ENCODE measurements around the gene ABCC2. TPM values are rescaled to one million over a fixed set of nuclear protein-coding genes. Genes with fewer than 3 reads are reported as not detected.

Gene ABCC2
- total RNA-seq, 2 donors from 2014 or later = 0.22 to 0.40 TPM

- Histone ChIP-seq H3K9me3 (ENCODE audit: control insufficient read depth, low read length) (peaks cover 28% of the 10 kb centered on the region), H3K36me3 (ENCODE audit: control insufficient read depth, insufficient read depth, low read length) (peaks cover 85% of the 10 kb centered on the region), H3K4me1 (ENCODE audit: control insufficient read depth, insufficient read depth, low read length) (no peaks in the 10 kb centered on the region), H3K27ac (ENCODE audit: low read depth, low read length) (no peak overlapping the region), H3K9ac (ENCODE audit: extremely low read depth, low read length, poor library complexity, severe bottlenecking) (no peak overlapping the region), H3K4me3 (ENCODE audit: low read length) (no peak overlapping the region), H3K27me3 (ENCODE audit: control insufficient read depth, insufficient read depth, low read length, poor library complexity, severe bottlenecking) (no peaks in the 10 kb centered on the region)
- Mint-ChIP-seq H3K36me3 (ENCODE audit: low read depth) (peaks cover 78% of the 10 kb centered on the region), H3K27me3 (ENCODE audit: insufficient read depth) (no peaks in the 10 kb centered on the region), H3K27ac (no peak overlapping the region), H3K4me3 (no peak overlapping the region), H3K9me3 (peaks cover 13% of the 10 kb centered on the region), H3K4me1 (no peaks in the 10 kb centered on the region)
- no peak for DNase-seq
- TF ChIP-seq CTCF (conservative IDR thresholded peaks at IDR 0.05) = no peak
- WGBS, 2 experiments (ENCODE audit: insufficient coverage in 1 of 2, insufficient read length in 1 of 2) = no CpG with 5 or more reads among the region's 2 CpGs
These were observed 42.2 kb upstream of the ABCC2 start for GRCh38 chr10:99740260-99740659.

- peaks cover 13% of the 10 kb centered on the region for H3K9me3 Mint-ChIP-seq
- no peaks in the 10 kb centered on the region for H3K4me1 Mint-ChIP-seq
- Histone ChIP-seq H3K4me3 (ENCODE audit: low read length) (no peak overlapping the region), H3K36me3 (ENCODE audit: control insufficient read depth, insufficient read depth, low read length) (peaks cover 83% of the 10 kb centered on the region), H3K27ac (ENCODE audit: low read depth, low read length) (no peak overlapping the region), H3K27me3 (ENCODE audit: control insufficient read depth, insufficient read depth, low read length, poor library complexity, severe bottlenecking) (no peaks in the 10 kb centered on the region), H3K9me3 (ENCODE audit: control insufficient read depth, low read length) (peaks cover 28% of the 10 kb centered on the region), H3K4me1 (ENCODE audit: control insufficient read depth, insufficient read depth, low read length) (no peaks in the 10 kb centered on the region), H3K9ac (ENCODE audit: extremely low read depth, low read length, poor library complexity, severe bottlenecking) (no peak overlapping the region)
- H3K4me3 Mint-ChIP-seq = no peak overlapping the region
- WGBS, 2 experiments (ENCODE audit: insufficient coverage in 1 of 2, insufficient read length in 1 of 2) = 93 to 97% methylated on average over 2 of the region's 3 CpGs
- H3K27ac Mint-ChIP-seq = no peak overlapping the region
- TF ChIP-seq CTCF (conservative IDR thresholded peaks at IDR 0.05) = no peak
- no peaks in the 10 kb centered on the region for H3K27me3 Mint-ChIP-seq (ENCODE audit: insufficient read depth)
- no peak for DNase-seq
- peaks cover 82% of the 10 kb centered on the region for H3K36me3 Mint-ChIP-seq (ENCODE audit: low read depth)
These were observed 41.4 kb upstream of the ABCC2 start for GRCh38 chr10:99740933-99741559.

GRCh38 chr10:99742254-99742653 is 40.2 kb upstream of the ABCC2 start:
- Mint-ChIP-seq H3K27me3 (ENCODE audit: insufficient read depth) (no peaks in the 10 kb centered on the region), H3K4me1 (no peaks in the 10 kb centered on the region), H3K36me3 (ENCODE audit: low read depth) (peaks cover 78% of the 10 kb centered on the region), H3K4me3 (no peak overlapping the region), H3K27ac (no peak overlapping the region), H3K9me3 (peaks cover 13% of the 10 kb centered on the region)
- Histone ChIP-seq H3K4me1 (ENCODE audit: control insufficient read depth, insufficient read depth, low read length) (no peaks in the 10 kb centered on the region), H3K27me3 (ENCODE audit: control insufficient read depth, insufficient read depth, low read length, poor library complexity, severe bottlenecking) (no peaks in the 10 kb centered on the region), H3K4me3 (ENCODE audit: low read length) (no peak overlapping the region), H3K36me3 (ENCODE audit: control insufficient read depth, insufficient read depth, low read length) (peaks cover 77% of the 10 kb centered on the region), H3K9ac (ENCODE audit: extremely low read depth, low read length, poor library complexity, severe bottlenecking) (no peak overlapping the region), H3K9me3 (ENCODE audit: control insufficient read depth, low read length) (peaks cover 28% of the 10 kb centered on the region), H3K27ac (ENCODE audit: low read depth, low read length) (no peak overlapping the region)
- no peak for TF ChIP-seq CTCF (conservative IDR thresholded peaks at IDR 0.05)
- no peak for DNase-seq

Data from endodermal cell (in vitro differentiated cells).